Measurements from ENCODE around the gene PPIH.
A peak's percentile ranks its signal among the peaks of the same experiment; 100 is the strongest.
"Not testable (repeated sequence)": the region's sequence is repeated elsewhere in the genome, so short reads cannot be mapped to it uniquely, and the experiment has no call there.

PPIH gene

DNA sequence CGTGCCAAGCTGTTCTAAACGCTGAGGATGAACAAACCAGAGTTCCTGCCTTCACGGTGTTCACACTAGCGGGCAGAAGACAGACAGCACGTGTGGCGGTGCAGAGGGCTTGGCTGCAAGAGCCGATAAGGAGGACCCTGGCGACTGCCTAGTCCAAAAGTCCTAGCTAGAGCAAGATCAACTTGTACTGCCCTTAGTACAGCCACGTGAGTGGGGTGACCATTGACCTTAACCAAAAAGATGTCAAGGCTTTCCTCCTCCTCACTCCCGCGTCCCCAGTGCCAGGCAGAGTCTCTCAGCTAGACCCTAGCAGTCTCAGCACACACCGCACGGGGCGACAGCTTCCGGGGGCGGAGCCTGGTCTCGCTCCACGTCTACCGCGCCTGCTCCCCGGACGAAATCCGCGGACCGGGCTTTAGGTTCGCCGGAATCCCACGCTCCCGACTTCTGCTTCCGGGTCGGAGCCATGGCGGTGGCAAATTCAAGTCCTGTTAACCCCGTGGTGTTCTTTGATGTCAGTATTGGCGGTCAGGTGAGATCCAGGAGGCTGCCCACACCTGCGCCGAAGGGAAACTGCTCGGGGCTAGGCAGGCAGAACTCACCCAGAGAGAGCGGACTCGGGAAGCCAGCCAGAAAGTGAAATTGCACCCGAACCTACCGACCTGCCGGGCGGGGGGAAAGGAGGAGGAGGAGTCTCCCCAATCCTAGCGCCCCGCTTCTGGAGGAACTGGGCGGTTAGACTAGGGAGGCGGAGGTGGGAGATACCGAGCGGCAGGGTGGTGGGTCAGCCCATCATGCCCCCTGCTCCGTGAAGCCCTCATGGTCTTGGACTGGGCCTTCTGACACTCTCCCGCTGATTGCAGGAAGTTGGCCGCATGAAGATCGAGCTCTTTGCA is at the start of gene PPIH:
TSS of gene PPIH (plus strand) at position 443 of the 896 bp plus-strand sequence. CDS start at position 467, 24 bp downstream.
- peak; percentile 88 for DNase-seq (ENCODE audit: low spot score)

- DNase-seq (ENCODE audit: low spot score): no peak
These were observed 44.5 kb upstream of the PPIH start for GRCh38 chr1:42613803-42614131.

- no peak for DNase-seq (ENCODE audit: low spot score)
These were observed 39.4 kb upstream of the PPIH start for GRCh38 chr1:42618866-42619265.

DNA sequence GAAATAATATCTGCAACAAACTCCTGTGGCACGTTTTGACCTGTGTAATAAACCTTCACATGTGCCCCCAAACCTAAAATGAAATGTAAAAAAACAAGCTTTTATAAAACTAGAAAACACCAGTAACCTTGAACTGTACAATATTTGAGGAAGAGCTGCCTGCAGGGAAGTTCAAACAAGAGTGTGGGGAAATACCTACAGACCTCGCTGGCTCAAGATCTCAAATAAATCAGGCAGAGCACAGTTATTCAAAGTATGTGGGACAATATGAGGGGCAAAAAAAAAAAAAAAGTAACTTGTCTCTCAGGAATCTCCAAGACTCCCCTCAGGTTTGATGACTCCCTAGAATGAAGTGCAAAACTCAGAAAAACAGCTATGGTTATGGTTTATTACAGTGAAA is 37.9 kb upstream of the PPIH start:
- DNase-seq (ENCODE audit: low spot score): no peak

GRCh38 chr1:42621180-42621579 is 37.0 kb upstream of the PPIH start:
- not testable (repeated sequence) for DNase-seq (ENCODE audit: low spot score)

DNA sequence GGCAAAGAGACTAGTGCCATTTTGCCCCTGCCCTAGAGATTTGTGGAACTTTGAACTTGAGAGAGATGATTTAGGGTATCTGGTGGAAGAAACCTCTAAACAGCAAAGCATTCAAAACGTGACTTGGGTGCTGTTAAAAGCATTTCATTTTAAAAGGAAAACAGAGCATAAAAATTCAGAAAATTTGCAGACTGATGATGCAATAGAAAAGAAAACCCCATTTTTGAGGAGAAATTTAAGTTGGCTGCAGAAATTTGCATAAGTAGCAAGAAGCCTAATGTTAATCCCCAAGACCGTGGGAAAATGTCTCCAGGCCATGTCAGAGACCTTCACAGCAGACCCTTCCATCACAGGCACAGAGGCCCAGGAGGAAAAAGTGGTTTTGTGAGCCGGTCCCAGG is 31.0 kb upstream of the PPIH start:
- not testable (repeated sequence) for DNase-seq (ENCODE audit: low spot score)

GRCh38 chr1:42639116-42639515 is 19.1 kb upstream of the PPIH start:
- no peak for DNase-seq (ENCODE audit: low spot score)

GRCh38 chr1:42646056-42646455 is 12.2 kb upstream of the PPIH start:
- peak; percentile 49 for DNase-seq (ENCODE audit: low spot score)

DNA sequence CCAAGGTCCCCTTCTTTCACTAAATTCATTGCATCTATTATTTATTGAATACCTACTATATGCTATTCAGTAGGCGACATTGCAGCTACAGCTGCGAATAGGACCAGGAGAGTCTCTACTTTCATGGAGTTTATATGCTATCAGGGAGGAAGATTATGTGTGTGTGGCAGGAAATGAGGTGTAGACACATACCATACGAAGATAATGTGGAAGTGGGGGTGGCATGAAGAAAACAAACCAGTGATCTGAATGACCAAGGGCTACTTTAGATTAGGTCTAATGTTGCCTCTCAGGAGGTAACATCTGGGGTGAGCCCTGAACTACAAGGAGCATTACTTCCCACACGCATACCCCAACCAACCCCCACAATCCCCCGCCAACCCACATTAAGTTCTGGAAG is 1.0 kb upstream of the PPIH start:
- DNase-seq (ENCODE audit: low spot score): no peak

GRCh38 chr1:42658877-42659337 is 684 bp downstream of the PPIH start:
- DNase-seq (ENCODE audit: low spot score): peak; percentile 24

DNA sequence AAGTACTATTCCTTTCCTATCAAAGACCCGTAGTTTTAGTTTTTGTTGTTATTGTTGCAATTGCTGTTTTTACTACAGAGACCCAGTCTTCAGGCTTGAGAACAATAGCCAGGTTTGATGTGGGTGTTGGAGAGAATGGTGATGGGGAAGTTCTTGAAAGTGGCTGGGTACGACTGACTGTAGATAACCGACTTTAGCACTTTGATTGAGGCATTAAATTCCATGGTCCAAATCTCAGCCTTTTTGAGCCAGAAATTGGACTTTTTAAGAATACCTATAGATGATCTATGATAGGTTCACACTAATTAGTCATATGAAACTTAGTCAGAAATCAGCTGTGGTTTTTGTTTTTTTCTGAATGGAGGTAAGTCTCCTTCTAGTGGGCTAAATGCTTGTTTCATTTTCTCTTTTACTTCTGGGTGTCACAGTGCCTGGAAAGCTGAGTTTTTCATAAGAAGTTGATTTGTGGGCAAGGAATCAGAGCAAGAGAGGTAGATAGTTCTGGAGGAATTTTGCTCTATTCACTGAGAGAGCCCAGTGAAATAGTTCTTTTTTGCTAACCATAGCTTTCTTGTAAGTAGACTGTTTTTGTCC is 2.8 kb downstream of the PPIH start:
- no peak for DNase-seq (ENCODE audit: low spot score)

- no peak for DNase-seq (ENCODE audit: low spot score)
These were observed 11.7 kb downstream of the PPIH start for GRCh38 chr1:42669936-42670335.

GRCh38 chr1:42670425-42670824 is 12.2 kb downstream of the PPIH start:
- DNase-seq (ENCODE audit: low spot score): no peak

DNA sequence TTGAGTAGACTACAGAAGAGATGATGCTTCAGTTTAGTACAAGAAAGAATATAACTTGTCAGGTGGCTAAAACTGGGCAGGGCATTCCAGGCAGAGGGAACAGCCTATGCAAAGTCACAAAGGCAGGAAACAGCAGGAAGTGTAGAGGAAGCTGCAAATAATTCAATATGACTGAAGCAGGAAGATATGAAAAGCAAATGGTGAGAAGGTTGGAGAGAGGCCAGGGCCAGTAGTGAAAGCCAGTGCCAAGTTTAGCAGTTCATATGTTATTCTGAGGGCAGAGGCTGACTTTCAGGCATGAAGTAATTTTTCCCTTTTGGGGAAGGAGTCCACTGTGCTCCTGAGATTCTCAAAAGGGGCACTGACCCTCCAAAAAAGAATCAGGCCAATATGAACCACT is 16.0 kb downstream of the PPIH start:
- DNase-seq (ENCODE audit: low spot score): peak; percentile 8

- DNase-seq (ENCODE audit: low spot score): no peak
These were observed 16.5 kb downstream of the PPIH start for GRCh38 chr1:42674682-42675081.

DNA sequence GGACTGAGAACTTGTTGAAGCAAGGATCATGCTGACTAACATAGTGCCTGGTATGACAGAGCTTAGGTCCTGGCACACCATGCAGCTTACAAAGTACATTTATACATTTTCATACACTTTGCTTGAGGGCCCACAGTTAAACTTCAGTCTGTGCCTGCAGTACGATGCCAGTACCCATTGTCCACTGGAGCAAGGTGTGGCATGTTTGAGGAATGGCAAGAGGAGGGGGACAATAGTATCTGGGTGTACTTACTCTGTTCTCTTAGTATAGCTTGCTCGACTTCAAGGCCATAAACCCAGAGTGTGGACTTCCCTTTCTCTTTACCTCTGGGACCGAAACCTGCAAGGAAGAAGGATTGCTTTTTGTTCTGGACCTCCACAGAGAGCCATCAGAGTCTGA is 17.2 kb downstream of the PPIH start:
- DNase-seq (ENCODE audit: low spot score): no peak

DNA sequence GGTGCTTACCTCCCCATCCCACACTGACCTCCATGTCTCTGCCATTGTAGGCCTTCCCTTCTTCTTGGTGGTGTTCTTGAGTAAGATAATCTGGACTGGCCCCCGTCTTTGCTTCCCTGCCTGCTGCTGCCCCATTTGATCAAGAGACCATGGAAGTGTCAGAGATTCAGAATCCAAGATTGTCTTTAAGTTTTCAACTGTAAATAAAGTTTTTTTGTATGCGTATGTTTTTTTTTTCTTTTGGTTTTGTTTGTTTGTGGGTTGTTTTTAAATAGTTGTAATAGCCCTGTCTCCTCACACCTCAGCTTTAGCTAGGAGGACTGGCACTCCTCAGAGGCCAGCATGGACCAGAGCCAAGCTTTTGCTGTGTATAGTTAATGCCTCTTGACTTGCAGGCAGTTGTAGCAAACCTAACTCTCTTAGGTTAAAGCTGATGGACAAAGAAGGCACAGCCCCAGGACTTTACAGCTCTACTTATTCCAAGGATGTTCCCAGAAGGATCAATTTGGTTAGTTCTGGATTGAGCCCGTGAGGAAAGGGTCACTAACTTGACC is 18.4 kb downstream of the PPIH start:
- no peak for DNase-seq (ENCODE audit: low spot score)

- DNase-seq (ENCODE audit: low spot score): no peak
These were observed 21.3 kb downstream of the PPIH start for GRCh38 chr1:42679364-42679983.

DNA sequence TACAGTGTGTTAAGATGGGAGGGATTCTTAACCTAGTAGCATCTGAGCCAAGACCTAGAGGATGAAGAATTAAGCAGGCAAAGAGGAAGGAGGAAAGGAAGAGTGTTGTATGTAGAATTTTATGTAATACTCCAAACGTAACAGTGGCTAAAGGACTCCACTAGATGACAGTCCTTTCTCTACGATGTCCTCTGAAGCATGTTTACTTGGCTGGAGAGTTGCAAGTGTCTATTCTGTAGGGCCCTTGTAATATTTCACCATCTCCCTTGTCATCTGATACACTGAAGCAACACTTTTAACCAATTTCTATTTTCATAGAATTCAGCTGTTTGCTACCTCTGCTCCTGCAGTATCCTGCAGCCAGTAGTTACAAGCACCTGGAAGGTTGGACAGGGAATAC is 21.8 kb downstream of the PPIH start:
- no peak for DNase-seq (ENCODE audit: low spot score)

GRCh38 chr1:42680921-42681683 is 22.9 kb downstream of the PPIH start:
- DNase-seq (ENCODE audit: low spot score): peak; percentile 17

DNA sequence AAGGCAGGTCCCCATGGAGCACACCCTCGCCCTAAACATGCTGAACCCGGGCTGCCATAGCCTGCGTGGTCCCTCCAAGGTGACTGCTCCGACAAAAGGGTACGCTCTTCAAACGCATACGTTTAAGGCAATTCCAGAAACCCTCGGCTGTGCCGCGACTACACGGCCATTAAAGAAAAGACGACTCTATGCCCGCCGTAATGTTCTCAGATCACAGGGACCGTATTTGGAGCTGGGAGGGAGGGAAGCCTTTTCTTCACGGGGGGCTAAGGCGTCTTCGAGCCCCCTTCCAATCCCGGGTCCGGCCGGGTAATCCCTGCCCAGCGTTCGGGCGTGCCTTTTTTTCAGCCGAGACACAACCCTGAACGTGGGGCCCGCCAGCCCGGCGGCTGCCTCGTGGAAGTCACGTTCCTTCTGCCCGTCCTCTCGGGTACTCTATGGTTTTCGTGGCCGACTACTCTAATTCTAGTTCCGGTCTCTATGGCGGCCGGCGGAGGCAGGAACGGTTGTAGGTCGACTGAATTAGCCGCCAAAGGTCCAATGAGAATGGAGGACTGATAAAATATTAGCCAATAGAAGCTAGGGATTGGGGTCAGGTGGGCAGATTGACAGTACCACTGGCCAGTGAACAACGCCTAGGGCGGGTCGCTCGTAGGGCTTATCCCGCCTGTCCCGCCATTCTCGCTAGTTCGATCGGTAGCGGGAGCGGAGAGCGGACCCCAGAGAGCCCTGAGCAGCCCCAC is 23.7 kb downstream of the PPIH start, which contains the start of gene YBX1:
TSS of gene YBX1 (plus strand) at position 678 of the 743 bp plus-strand sequence. CDS start 148 bp downstream, outside the sequence.
- peak; percentile 99 for DNase-seq (ENCODE audit: low spot score)
